SJSA1 (cell line): Measurements from ENCODE around the gene ITIH2. TPM values are rescaled to one million over a fixed set of nuclear protein-coding genes. Genes with fewer than 3 reads are reported as not detected.
"Not testable (repeated sequence)": the region's sequence is repeated elsewhere in the genome, so short reads cannot be mapped to it uniquely, and the experiment has no call there.

Experiments
- DNase-seq, 2 experiments: peaks; one replicate each; pipeline ENCODE4 v3.0.0-alpha.2; 2015 to 2020; ENCODE audit warnings: low spot score in 2 of 2, low read depth in 1 of 2
- H3K27ac ChIP-seq: fragments of 250-450 bp; sonication (Bioruptor Pico); 2 replicates; pipeline ENCODE4 v1.5.1; 2020; ENCODE audit warnings: mild to moderate bottlenecking, moderate library complexity
- H3K27me3 ChIP-seq: fragments of 250-450 bp; sonication (Bioruptor Pico); replicated peaks from 2 replicates; pipeline ENCODE4 v1.5.1; 2020; ENCODE audit warnings: mild to moderate bottlenecking, moderate library complexity
- H3K36me3 ChIP-seq: fragments of 250-450 bp; sonication (Bioruptor Pico); 2 replicates; pipeline ENCODE4 v1.5.1; 2020; ENCODE audit warnings: mild to moderate bottlenecking
- H3K4me1 ChIP-seq: fragments of 250-450 bp; sonication (Bioruptor Pico); replicated peaks from 2 replicates; pipeline ENCODE4 v1.6.1; 2021; ENCODE audit warnings: mild to moderate bottlenecking
- H3K4me3 ChIP-seq: fragments of 250-450 bp; sonication (Bioruptor Pico); 2 replicates; pipeline ENCODE4 v1.5.1; 2020; ENCODE audit warnings: mild to moderate bottlenecking
- H3K9me3 ChIP-seq: fragments of 250-450 bp; sonication (Bioruptor Pico); replicated peaks from 2 replicates; pipeline ENCODE4 v1.5.1; 2020; ENCODE audit warnings: mild to moderate bottlenecking
- total RNA-seq: library from RNA; depleted of rRNA; stranded (reverse); fragments of >200 nt; shearing (Covaris generic); gene quantifications from 2 replicates; pipeline ENCODE4 v1.2.3, GENCODE V29; 2014; rRNA removed

Gene ITIH2
- total RNA-seq: not detected in 2 replicates

GRCh38 chr10:7703140-7703539 lies at the start of gene ITIH2:
Gene ITIH2, plus strand, starts transcription at chr10:7703316. Its CDS starts 119 bp downstream, at chr10:7703435.
- no peak for DNase-seq
- H3K36me3 ChIP-seq: no peaks in the 10 kb centered on the region
- no peak within 1 kb of the TSS for H3K27ac ChIP-seq
- H3K27me3 ChIP-seq: peaks cover 14% of the 10 kb centered on the region
- no peak within 1 kb of the TSS for H3K4me3 ChIP-seq
- no peaks in the 10 kb centered on the region for H3K9me3 ChIP-seq
- no peaks in the 10 kb centered on the region for H3K4me1 ChIP-seq

GRCh38 chr10:7657079-7657478 lies 46.0 kb upstream of the ITIH2 start:
- not testable (repeated sequence) for DNase-seq, H3K36me3 ChIP-seq, H3K27me3 ChIP-seq, H3K27ac ChIP-seq, H3K9me3 ChIP-seq, H3K4me3 ChIP-seq
- peaks cover 13% of the 10 kb centered on the region for H3K4me1 ChIP-seq

GRCh38 chr10:7657552-7657951 lies 45.6 kb upstream of the ITIH2 start:
- Histone ChIP-seq H3K9me3 (no peaks in the 10 kb centered on the region), H3K4me3 (no peak overlapping the region), H3K4me1 (peaks cover 13% of the 10 kb centered on the region), H3K27ac (no peak overlapping the region), H3K27me3 (no peaks in the 10 kb centered on the region), H3K36me3 (no peaks in the 10 kb centered on the region)
- no peak for DNase-seq

- H3K27me3 ChIP-seq: no peaks in the 10 kb centered on the region
- H3K36me3 ChIP-seq: no peaks in the 10 kb centered on the region
- DNase-seq: peak in 1 of 2 experiments; percentile 43
- H3K9me3 ChIP-seq: no peaks in the 10 kb centered on the region
- H3K4me1 ChIP-seq: peaks cover 13% of the 10 kb centered on the region
- H3K27ac ChIP-seq: 0 out of 2 replicates have a peak overlapping the region, but pooled peaks have one; percentile 20
- H3K4me3 ChIP-seq: no peak overlapping the region
Observed at GRCh38 chr10:7659560-7659959, 43.6 kb upstream of the ITIH2 start.

- no peaks in the 10 kb centered on the region for H3K9me3 ChIP-seq
- H3K36me3 ChIP-seq: no peaks in the 10 kb centered on the region
- no peak for DNase-seq
- peaks cover 17% of the 10 kb centered on the region for H3K4me1 ChIP-seq
- no peak overlapping the region for H3K27ac ChIP-seq
- no peak overlapping the region for H3K4me3 ChIP-seq
- H3K27me3 ChIP-seq: peaks cover 5% of the 10 kb centered on the region
Observed at GRCh38 chr10:7662522-7662921, 40.6 kb upstream of the ITIH2 start.

DNA sequence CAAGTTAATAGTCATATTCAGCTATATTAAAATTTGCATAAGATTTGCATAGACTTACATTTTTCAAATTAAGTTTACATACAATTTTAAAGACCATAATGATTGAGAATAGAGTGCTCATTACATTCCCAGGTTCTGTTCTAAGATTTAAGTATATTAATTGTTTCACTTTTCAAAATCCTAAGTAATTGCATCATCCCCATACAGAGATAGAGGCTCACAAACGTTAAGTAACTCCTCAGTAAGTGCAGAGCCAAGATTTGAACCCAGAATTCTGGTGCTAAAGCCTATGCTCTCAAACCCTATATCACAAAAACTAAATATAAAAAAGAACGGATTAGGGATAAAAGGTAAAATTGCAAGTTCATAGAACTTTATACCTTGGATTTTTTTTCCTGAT lies 38.4 kb upstream of the ITIH2 start:
- H3K27me3 ChIP-seq: peaks cover 5% of the 10 kb centered on the region
- no peak overlapping the region for H3K4me3 ChIP-seq
- DNase-seq: no peak
- H3K9me3 ChIP-seq: no peaks in the 10 kb centered on the region
- no peak overlapping the region for H3K27ac ChIP-seq
- no peaks in the 10 kb centered on the region for H3K36me3 ChIP-seq
- peaks cover 12% of the 10 kb centered on the region for H3K4me1 ChIP-seq

DNA sequence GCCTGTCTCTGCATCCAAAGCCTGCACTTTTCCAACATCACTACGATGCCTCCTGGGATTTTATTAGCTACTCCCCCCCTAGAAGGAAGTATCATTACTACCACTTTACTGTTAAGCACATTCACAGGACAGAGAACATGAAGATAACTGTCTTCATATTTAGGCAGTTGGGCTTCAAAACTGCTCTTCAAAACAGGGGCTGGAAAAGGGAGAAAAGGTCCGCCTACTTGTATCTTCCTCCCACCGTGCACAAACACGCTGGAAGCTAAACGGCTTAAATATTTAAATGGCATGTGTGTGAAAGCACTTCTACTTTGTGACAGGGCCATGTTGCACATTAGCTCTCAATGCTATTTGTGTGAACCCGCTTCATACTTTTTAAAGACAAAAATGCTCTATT lies 37.3 kb upstream of the ITIH2 start:
- Histone ChIP-seq H3K4me1 (peaks cover 12% of the 10 kb centered on the region), H3K27me3 (peaks cover 5% of the 10 kb centered on the region), H3K4me3 (peak overlapping the region; percentile 45), H3K36me3 (no peaks in the 10 kb centered on the region), H3K27ac (no peak overlapping the region), H3K9me3 (no peaks in the 10 kb centered on the region; the same call in 1 of the 2 replicates)
- no peak for DNase-seq

DNA sequence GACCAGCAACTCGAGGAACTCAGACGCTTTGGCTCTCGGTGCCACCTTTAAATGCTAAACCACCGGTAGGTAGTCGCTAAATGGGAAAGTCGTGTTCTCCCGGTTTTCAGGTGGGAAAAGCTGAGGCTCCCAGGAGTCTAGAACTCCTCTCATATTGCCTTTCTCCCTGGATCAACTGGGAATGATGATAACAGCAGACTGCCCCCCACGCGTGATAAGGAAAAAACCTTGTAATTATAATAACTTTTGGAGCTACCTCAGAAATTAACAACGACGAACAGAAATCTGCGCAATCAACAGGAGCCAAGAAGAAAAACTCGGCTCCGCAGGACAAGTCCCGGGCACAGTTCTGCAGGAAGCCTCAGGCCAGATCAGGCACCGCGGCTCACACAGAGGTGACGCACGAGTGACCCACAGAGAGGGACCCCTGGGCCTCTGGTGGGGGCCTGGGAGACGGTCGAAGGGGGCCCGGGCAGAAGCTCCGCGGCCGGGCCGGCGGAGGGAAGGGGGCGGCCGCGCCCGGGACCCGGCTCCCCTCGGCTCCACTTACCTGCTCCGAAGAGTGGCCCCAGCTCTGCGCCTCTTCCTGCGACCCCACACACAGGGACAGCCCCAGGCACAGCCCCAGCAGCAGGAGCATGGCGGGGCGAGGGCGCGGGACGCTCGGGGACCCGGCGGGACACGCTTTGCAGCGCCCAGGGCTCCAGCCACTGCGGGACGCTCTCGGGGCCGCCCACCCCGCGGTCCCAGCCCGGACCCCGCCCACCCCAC lies 36.7 kb upstream of the ITIH2 start, which contains the start of gene ITIH5:
TSS of gene ITIH5 (minus strand) at position 714 of the 771 bp plus-strand sequence. CDS start at position 640, 74 bp downstream.
- peak in 1 of 2 experiments; percentile 12 for DNase-seq
- Histone ChIP-seq H3K27me3 (peaks cover 5% of the 10 kb centered on the region), H3K4me3 (peak within 1 kb of the TSS; percentile 45), H3K36me3 (no peaks in the 10 kb centered on the region), H3K9me3 (no peaks in the 10 kb centered on the region; the same call in 1 of the 2 replicates), H3K4me1 (peaks cover 16% of the 10 kb centered on the region), H3K27ac (no peak within 1 kb of the TSS)

- H3K9me3 ChIP-seq: no peaks in the 10 kb centered on the region; the same call in 1 of the 2 replicates
- no peaks in the 10 kb centered on the region for H3K36me3 ChIP-seq
- H3K4me1 ChIP-seq: peaks cover 18% of the 10 kb centered on the region
- peaks cover 5% of the 10 kb centered on the region for H3K27me3 ChIP-seq
- no peak overlapping the region for H3K4me3 ChIP-seq
- DNase-seq: no peak
- no peak overlapping the region for H3K27ac ChIP-seq
Observed at GRCh38 chr10:7667262-7668141, 35.6 kb upstream of the ITIH2 start.

DNA sequence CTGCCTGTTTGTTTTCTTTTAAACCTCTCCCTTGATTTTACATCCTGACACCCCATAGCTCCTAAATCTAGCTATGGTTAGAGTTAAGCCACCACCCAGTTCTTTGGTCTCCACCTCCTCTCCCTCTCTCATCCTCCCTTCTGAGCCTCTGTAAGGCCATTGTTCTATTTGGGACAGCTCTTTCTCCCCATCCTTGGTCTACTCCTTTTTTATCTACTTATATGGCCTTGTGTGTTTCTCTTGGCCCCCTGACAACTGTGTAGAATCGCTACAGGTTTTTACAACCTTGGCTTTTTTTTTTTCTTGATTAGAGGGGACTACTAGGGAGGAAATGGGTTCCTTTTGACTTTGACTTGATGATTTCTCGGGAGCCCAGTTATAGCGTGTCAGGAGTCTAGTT lies 33.0 kb upstream of the ITIH2 start:
- DNase-seq: no peak
- Histone ChIP-seq H3K27me3 (peaks cover 5% of the 10 kb centered on the region), H3K36me3 (no peaks in the 10 kb centered on the region), H3K27ac (no peak overlapping the region), H3K4me1 (peaks cover 16% of the 10 kb centered on the region), H3K9me3 (no peaks in the 10 kb centered on the region; the same call in 1 of the 2 replicates), H3K4me3 (no peak overlapping the region)

- H3K27me3 ChIP-seq: no peaks in the 10 kb centered on the region
- H3K4me3 ChIP-seq: no peak overlapping the region
- no peaks in the 10 kb centered on the region; the same call in 1 of the 2 replicates for H3K9me3 ChIP-seq
- H3K4me1 ChIP-seq: peaks cover 11% of the 10 kb centered on the region
- no peak for DNase-seq
- H3K36me3 ChIP-seq: no peaks in the 10 kb centered on the region
- H3K27ac ChIP-seq: no peak overlapping the region
Observed at GRCh38 chr10:7672341-7673134, 30.6 kb upstream of the ITIH2 start.

GRCh38 chr10:7679256-7679655 lies 23.9 kb upstream of the ITIH2 start:
- Histone ChIP-seq H3K9me3 (no peaks in the 10 kb centered on the region; the same call in 1 of the 2 replicates), H3K4me3 (no peak overlapping the region), H3K27me3 (no peaks in the 10 kb centered on the region), H3K4me1 (no peaks in the 10 kb centered on the region), H3K27ac (no peak overlapping the region), H3K36me3 (no peaks in the 10 kb centered on the region)
- no peak for DNase-seq

GRCh38 chr10:7680078-7680477 lies 23.0 kb upstream of the ITIH2 start:
- not testable (repeated sequence) for H3K4me1 ChIP-seq, H3K4me3 ChIP-seq, H3K9me3 ChIP-seq, H3K36me3 ChIP-seq, H3K27ac ChIP-seq, DNase-seq, H3K27me3 ChIP-seq
